IMR-90 (cell line): ENCODE results near the gene PPARGC1A.

Experiments
- BHLHE40 ChIP-seq: fragments of 150-350 bp; IDR thresholded peaks from 2 replicates; pipeline ENCODE4 v1.6.1; 2016; ENCODE audit warnings: mild to moderate bottlenecking, low read depth, low read length
- MAZ ChIP-seq: IDR thresholded peaks from 2 replicates; pipeline ENCODE4 v1.6.1; 2012; ENCODE audit warnings: low read depth, mild to moderate bottlenecking, low read length, improper control_type of control experiment, moderate library complexity, borderline replicate concordance
- MXI1 ChIP-seq: IDR thresholded peaks from 2 replicates; pipeline ENCODE4 v1.6.1; 2012; ENCODE audit warnings: low read depth, mild to moderate bottlenecking, low read length, moderate library complexity, borderline replicate concordance
- POLR2A ChIP-seq: IDR thresholded peaks from 2 replicates; pipeline ENCODE4 v1.6.1; 2012; ENCODE audit warnings: mild to moderate bottlenecking, low read depth, low read length
- RAD21 ChIP-seq: IDR thresholded peaks from 2 replicates; pipeline ENCODE4 v1.6.1; 2012; ENCODE audit warnings: low read length, improper control_type of control experiment
- RFX5 ChIP-seq: IDR thresholded peaks from 2 replicates; pipeline ENCODE4 v1.8.0; 2012; ENCODE audit warnings: low read depth, mild to moderate bottlenecking, low read length, moderate library complexity
- TF ChIP-seq, protein P1 (sequence below): fragments of 150-350 bp; IDR thresholded peaks from 2 replicates; pipeline ENCODE4 v1.6.1; 2017; ENCODE audit warnings: mild to moderate bottlenecking, antibody characterized with exemption, low read length, low read depth
- TF ChIP-seq, protein P2 (sequence below): conservative IDR thresholded peaks from 2 replicates; pipeline ENCODE4 v1.5.1; 2012; ENCODE audit warnings: mild to moderate bottlenecking, low read depth, low read length, improper control_type of control experiment

DNA sequence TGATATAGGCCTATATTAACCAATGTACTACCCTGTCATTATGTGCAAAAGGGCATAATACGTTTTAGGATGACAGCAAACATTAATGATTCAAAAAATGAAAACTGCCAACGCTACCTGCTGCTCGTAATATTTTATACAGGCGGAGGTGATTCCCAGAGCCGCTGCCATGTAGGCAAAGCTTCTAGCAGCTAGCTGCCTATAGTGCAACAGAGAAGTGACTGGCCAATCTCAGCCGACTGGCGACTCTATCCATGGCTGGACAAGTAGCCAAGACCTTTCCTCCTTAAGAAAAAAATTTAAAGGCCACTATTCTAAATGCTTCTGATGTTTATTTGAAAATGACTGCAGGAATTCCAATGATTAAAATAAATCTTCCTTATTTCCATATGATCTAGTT, 1.9 kb downstream of the PPARGC1A start:
- TF ChIP-seq RFX5: no peak
- TF ChIP-seq MXI1: no peak
- TF ChIP-seq, protein P1, sequence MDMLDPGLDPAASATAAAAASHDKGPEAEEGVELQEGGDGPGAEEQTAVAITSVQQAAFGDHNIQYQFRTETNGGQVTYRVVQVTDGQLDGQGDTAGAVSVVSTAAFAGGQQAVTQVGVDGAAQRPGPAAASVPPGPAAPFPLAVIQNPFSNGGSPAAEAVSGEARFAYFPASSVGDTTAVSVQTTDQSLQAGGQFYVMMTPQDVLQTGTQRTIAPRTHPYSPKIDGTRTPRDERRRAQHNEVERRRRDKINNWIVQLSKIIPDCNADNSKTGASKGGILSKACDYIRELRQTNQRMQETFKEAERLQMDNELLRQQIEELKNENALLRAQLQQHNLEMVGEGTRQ: no peak
- TF ChIP-seq, protein P2, sequence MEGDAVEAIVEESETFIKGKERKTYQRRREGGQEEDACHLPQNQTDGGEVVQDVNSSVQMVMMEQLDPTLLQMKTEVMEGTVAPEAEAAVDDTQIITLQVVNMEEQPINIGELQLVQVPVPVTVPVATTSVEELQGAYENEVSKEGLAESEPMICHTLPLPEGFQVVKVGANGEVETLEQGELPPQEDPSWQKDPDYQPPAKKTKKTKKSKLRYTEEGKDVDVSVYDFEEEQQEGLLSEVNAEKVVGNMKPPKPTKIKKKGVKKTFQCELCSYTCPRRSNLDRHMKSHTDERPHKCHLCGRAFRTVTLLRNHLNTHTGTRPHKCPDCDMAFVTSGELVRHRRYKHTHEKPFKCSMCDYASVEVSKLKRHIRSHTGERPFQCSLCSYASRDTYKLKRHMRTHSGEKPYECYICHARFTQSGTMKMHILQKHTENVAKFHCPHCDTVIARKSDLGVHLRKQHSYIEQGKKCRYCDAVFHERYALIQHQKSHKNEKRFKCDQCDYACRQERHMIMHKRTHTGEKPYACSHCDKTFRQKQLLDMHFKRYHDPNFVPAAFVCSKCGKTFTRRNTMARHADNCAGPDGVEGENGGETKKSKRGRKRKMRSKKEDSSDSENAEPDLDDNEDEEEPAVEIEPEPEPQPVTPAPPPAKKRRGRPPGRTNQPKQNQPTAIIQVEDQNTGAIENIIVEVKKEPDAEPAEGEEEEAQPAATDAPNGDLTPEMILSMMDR: no peak
- TF ChIP-seq BHLHE40: no peak
- TF ChIP-seq POLR2A: no peak
- TF ChIP-seq MAZ: no peak
- no peak for TF ChIP-seq RAD21
